Thyroid gland (tissue), 4 donors: ENCODE measurements around the gene CEACAM1. TPM values are rescaled to one million over a fixed set of nuclear protein-coding genes. Genes with fewer than 3 reads are reported as not detected.

Experiments used
- DNase-seq, 2 donors: peaks; one replicate each; pipeline ENCODE4 v3.0.0-alpha.2; 2019
- H3K27ac ChIP-seq, 3 donors: fragments of 200-600 bp; sonication (generic); 1 replicate in 2 of 3; 2 replicates in 1 of 3; pipeline ENCODE4 v1.5.1; 2016 to 2019; ENCODE audit warnings: mild to moderate bottlenecking in 1 of 3, moderate library complexity in 1 of 3
- H3K27me3 ChIP-seq: fragments of 200-600 bp; sonication (generic); one replicate; pipeline ENCODE4 v1.5.1; 2019
- H3K36me3 ChIP-seq, 2 donors: fragments of 200-600 bp; sonication (generic); one replicate each; pipeline ENCODE4 v1.5.1; 2016 to 2019
- H3K4me1 ChIP-seq, 2 donors: fragments of 200-600 bp; sonication (generic); one replicate each; pipeline ENCODE4 v1.5.1; 2017 to 2019
- H3K4me3 ChIP-seq, 3 donors: fragments of 200-600 bp; sonication (generic); replicated peaks in 1 of 3; 1 replicate in 2 of 3; 2 replicates in 1 of 3; pipeline ENCODE4 v1.5.1; 2016; ENCODE audit warnings: mild to moderate bottlenecking in 1 of 3
- H3K9me3 ChIP-seq: fragments of 200-600 bp; sonication (generic); one replicate; pipeline ENCODE4 v1.5.1; 2017
- CTCF ChIP-seq, 6 experiments: fragments of 200-600 bp in 3 of 6; fragments of 450-650 bp in 3 of 6; sonication (generic) in 3 of 6; IDR thresholded peaks; one replicate each; pipeline ENCODE4 v1.5.1; 2016 to 2019; ENCODE audit warnings: antibody characterized with exemption in 6 of 6, mild to moderate bottlenecking in 2 of 6, inconsistent platforms in 1 of 6, moderate library complexity in 1 of 6
- POLR2A ChIP-seq, 2 donors: fragments of 450-650 bp; IDR thresholded peaks; one replicate each; pipeline ENCODE4 v1.6.1; 2017; ENCODE audit warnings: antibody characterized with exemption in 2 of 2, mild to moderate bottlenecking in 2 of 2, moderate library complexity in 1 of 2
- WGBS, 2 donors: methylation state at CpG; one replicate each; pipeline ENCODE4 v1.1.5; 2017; 5-methylcytosine and 5-hydroxymethylcytosine counted together
- intact Hi-C: fragments of 100-400 bp; cut with DNase I; formaldehyde crosslinking; loops from one replicate; pipeline ENCODE4 v1.15.1; 2023
- total RNA-seq, 4 donors: library from RNA; depleted of rRNA; stranded (reverse); fragments of >200 nt; gene quantifications; one replicate each; pipeline ENCODE4 v1.2.3, GENCODE V29; 2016

CEACAM1 gene
- total RNA-seq, 4 donors from 2014 or later, result 2.1 to 21.5 (median 3.6) TPM

DNA sequence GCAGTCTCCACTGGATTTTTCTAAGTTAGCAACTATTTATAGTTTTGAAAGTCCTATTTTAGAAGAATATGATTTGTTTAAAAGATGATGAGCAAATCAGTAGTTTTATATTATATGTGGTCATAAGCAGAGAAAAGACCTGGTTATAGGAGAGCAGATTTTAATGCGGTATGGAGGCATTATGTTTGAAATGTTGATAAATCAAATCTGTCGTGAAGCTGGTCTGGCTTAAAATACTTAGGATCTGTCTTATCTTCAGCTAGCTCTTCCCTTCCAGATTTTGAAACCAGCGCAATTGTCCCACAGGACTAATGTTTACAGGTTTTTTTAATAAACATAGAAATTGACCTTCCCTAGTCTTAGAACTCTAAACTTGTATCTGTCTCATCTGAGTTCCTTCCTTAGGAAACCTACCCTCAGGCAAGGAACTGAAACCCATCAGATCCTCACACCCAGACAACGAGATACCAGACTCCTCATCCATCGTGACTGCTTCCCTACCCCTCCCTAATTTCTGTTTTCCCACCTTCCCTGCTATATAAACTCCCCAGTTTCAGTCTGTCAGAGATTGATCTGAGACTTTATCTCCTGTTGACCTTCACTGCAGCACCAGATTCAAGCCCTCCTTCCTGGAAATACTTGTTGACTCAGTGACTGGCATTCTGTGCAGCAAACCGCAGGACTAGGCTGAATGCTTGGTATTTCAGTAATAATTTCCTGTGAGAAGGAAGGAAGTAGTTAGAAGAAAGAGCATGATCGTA, 47.8 kb downstream of the CEACAM1 start:
- H3K4me3 ChIP-seq, result no peak overlapping the region
- 60 to 61% methylated on average over 7 of the region's 7 CpGs for WGBS, 2 donors
- intact Hi-C loops, result no loop called here

GRCh38 chr19:42479736-42480135, 48.5 kb downstream of the CEACAM1 start:
- Histone ChIP-seq H3K27me3 (no peaks in the 10 kb centered on the region), H3K4me1 (peaks cover 0 to 7% of the 10 kb centered on the region in 2 donors), H3K9me3 (no peaks in the 10 kb centered on the region), H3K36me3 (no peaks in the 10 kb centered on the region), H3K4me3 (no peak overlapping the region), H3K27ac (no peak overlapping the region)
- no peak for TF ChIP-seq CTCF (IDR thresholded peaks at IDR 0.05)
- no peak for DNase-seq
- intact Hi-C loops, result no loop called here
- WGBS, 2 donors, result 94 to 96% methylated on average over 9 of the region's 9 CpGs

More for the DNA sequence above, 47.8 kb downstream of the CEACAM1 start:
- DNase-seq, result no peak
- H3K4me1 ChIP-seq, result peaks cover 0 to 7% of the 10 kb centered on the region in 2 donors
- H3K9me3 ChIP-seq, result no peaks in the 10 kb centered on the region
- no peak overlapping the region for H3K27ac ChIP-seq
- TF ChIP-seq CTCF (IDR thresholded peaks at IDR 0.05) (no peak), POLR2A (IDR thresholded peaks at IDR 0.05) (no peak)
- no peaks in the 10 kb centered on the region for H3K36me3 ChIP-seq
- H3K27me3 ChIP-seq, result no peaks in the 10 kb centered on the region

GRCh38 chr19:42478765-42479311, 49.4 kb downstream of the CEACAM1 start:
- intact Hi-C loops, result no loop called here
- DNase-seq, result no peak

GRCh38 chr19:42477933-42478332, 50.3 kb downstream of the CEACAM1 start:
- Histone ChIP-seq H3K9me3 (no peaks in the 10 kb centered on the region), H3K27ac (no peak overlapping the region), H3K27me3 (no peaks in the 10 kb centered on the region), H3K4me1 (peaks cover 0 to 7% of the 10 kb centered on the region in 2 donors), H3K36me3 (no peaks in the 10 kb centered on the region), H3K4me3 (no peak overlapping the region)
- TF ChIP-seq POLR2A (IDR thresholded peaks at IDR 0.05), result no peak
- TF ChIP-seq CTCF (IDR thresholded peaks at IDR 0.05), result no peak
- intact Hi-C loops, result no loop called here
- 87 to 93% methylated on average over 2 of the region's 2 CpGs for WGBS, 2 donors
- DNase-seq, result no peak

More at GRCh38 chr19:42478765-42479311, 49.4 kb downstream of the CEACAM1 start:
- H3K9me3 ChIP-seq, result no peaks in the 10 kb centered on the region
- peaks cover 0 to 7% of the 10 kb centered on the region in 2 donors for H3K4me1 ChIP-seq
- H3K36me3 ChIP-seq, result no peaks in the 10 kb centered on the region
- H3K4me3 ChIP-seq, result no peak overlapping the region
- no peaks in the 10 kb centered on the region for H3K27me3 ChIP-seq
- 100% methylated on average over 2 of the region's 2 CpGs for WGBS, 2 donors
- TF ChIP-seq POLR2A (IDR thresholded peaks at IDR 0.05) (no peak), CTCF (IDR thresholded peaks at IDR 0.05) (no peak)
- H3K27ac ChIP-seq, result no peak overlapping the region

DNA sequence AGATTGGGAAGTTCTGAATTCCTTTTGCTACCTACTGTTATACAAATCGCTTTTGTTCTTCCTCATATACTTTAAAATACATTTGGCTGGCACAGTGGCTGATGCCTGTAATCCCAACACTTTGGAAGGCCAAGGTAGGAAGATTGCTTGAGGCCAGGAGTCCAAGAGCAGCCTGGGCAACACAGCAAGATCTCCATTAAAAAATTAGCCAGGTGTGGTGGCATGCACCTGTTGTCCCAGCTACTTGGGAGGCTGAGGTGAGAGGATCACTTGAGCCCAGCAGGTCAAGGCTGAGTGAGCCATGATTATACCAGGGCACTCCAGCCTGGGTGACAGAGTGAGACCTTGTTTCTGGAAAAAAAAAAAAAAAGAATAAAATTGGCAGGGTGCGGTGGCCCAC, 51.2 kb downstream of the CEACAM1 start:
- Histone ChIP-seq H3K27ac (no peak overlapping the region), H3K27me3 (no peaks in the 10 kb centered on the region), H3K4me1 (peaks cover under 1 to 8% of the 10 kb centered on the region in 2 donors), H3K36me3 (no peaks in the 10 kb centered on the region), H3K4me3 (no peak overlapping the region), H3K9me3 (no peaks in the 10 kb centered on the region)
- no peak for TF ChIP-seq CTCF (IDR thresholded peaks at IDR 0.05)
- no peak for TF ChIP-seq POLR2A (IDR thresholded peaks at IDR 0.05)
- no peak for DNase-seq
- 85 to 94% methylated on average over 2 of the region's 2 CpGs for WGBS, 2 donors
- intact Hi-C loops, result no loop called here
